SK-N-SH treated with all-trans-retinoic acid at 6 μM for 48 hours (cell line): Measurements from ENCODE around the gene OBSCN.

Experiments used
- ATAC-seq: fragments of 200-7000 bp; cut with Tn5 transposase; 3 replicates; pipeline ENCODE4 v1.9.1; 2020; ENCODE audit warnings: mild to moderate bottlenecking, moderate library complexity
- ARNTL ChIP-seq: fragments of 450-650 bp; formaldehyde crosslinking; IDR thresholded peaks from 2 replicates; pipeline ENCODE4 v1.5.0; 2020; ENCODE audit warnings: low read depth, mild to moderate bottlenecking, moderate library complexity, borderline replicate concordance
- BACH2 ChIP-seq: fragments of 250-450 bp; sonication (Bioruptor Pico); IDR thresholded peaks from 2 replicates; pipeline ENCODE4 v1.9.0; 2021; ENCODE audit warnings: mild to moderate bottlenecking, borderline replicate concordance
- CSDC2 ChIP-seq: fragments of 250-450 bp; sonication (Bioruptor Pico); IDR thresholded peaks from 2 replicates; pipeline ENCODE4 v1.5.0; 2020; ENCODE audit warnings: mild to moderate bottlenecking, moderate library complexity
- GLIS3 ChIP-seq: fragments of 250-450 bp; sonication (Bioruptor Pico); IDR thresholded peaks from 2 replicates; pipeline ENCODE4 v1.5.0; 2020; ENCODE audit warnings: mild to moderate bottlenecking, moderate library complexity
- ISL1 ChIP-seq: fragments of 250-450 bp; sonication (Bioruptor Pico); IDR thresholded peaks from 2 replicates; pipeline ENCODE4 v2.1.2; 2022; ENCODE audit warnings: mild to moderate bottlenecking, moderate library complexity
- OSR1 ChIP-seq: fragments of 250-450 bp; sonication (Bioruptor Pico); IDR thresholded peaks from 2 replicates; pipeline ENCODE4 v1.8.0; 2022; ENCODE audit warnings: moderate library complexity, mild to moderate bottlenecking, inconsistent platforms
- PPARA ChIP-seq: fragments of 250-450 bp; sonication (Bioruptor Pico); IDR thresholded peaks from 2 replicates; pipeline ENCODE4 v1.5.0; 2020; ENCODE audit warnings: mild to moderate bottlenecking, borderline replicate concordance
- RARB ChIP-seq: fragments of 250-450 bp; sonication (Bioruptor Pico); IDR thresholded peaks from 2 replicates; pipeline ENCODE4 v1.8.0; 2021; ENCODE audit warnings: mild to moderate bottlenecking, moderate library complexity
- SNAI2 ChIP-seq: fragments of 250-450 bp; sonication (Bioruptor Pico); IDR thresholded peaks from 2 replicates; pipeline ENCODE4 v1.5.0; 2020; ENCODE audit warnings: mild to moderate bottlenecking, moderate library complexity
- TCF4 ChIP-seq: fragments of 250-450 bp; sonication (Bioruptor Pico); IDR thresholded peaks from 2 replicates; pipeline ENCODE4 v1.8.0; 2021; ENCODE audit warnings: mild to moderate bottlenecking, moderate library complexity, borderline replicate concordance
- TOX ChIP-seq: fragments of 250-450 bp; sonication (Bioruptor Pico); IDR thresholded peaks from 2 replicates; pipeline ENCODE4 v1.8.0; 2021; ENCODE audit warnings: mild to moderate bottlenecking, moderate library complexity, borderline replicate concordance
- ZC3H10 ChIP-seq: fragments of 250-450 bp; sonication (Bioruptor Pico); IDR thresholded peaks from 2 replicates; pipeline ENCODE4 v1.5.1; 2021; ENCODE audit warnings: mild to moderate bottlenecking, moderate library complexity
- ZFP3 ChIP-seq: fragments of 250-450 bp; sonication (Bioruptor Pico); IDR thresholded peaks from 2 replicates; pipeline ENCODE4 v1.5.0; 2020; ENCODE audit warnings: mild to moderate bottlenecking, moderate library complexity
- ZNF565 ChIP-seq: fragments of 450-650 bp; formaldehyde crosslinking; conservative IDR thresholded peaks from 2 replicates; pipeline ENCODE4 v1.5.0; 2020; ENCODE audit warnings: low read depth, mild to moderate bottlenecking, moderate library complexity
- ZNF8 ChIP-seq: fragments of 450-650 bp; formaldehyde crosslinking; IDR thresholded peaks from 2 replicates; pipeline ENCODE4 v1.5.0; 2020; ENCODE audit warnings: mild to moderate bottlenecking, moderate library complexity
- TF ChIP-seq, protein P1 (sequence below): fragments of 250-450 bp; sonication (Bioruptor Pico); IDR thresholded peaks from 2 replicates; pipeline ENCODE4 v1.8.0; 2020; ENCODE audit warnings: mild to moderate bottlenecking, moderate library complexity, borderline replicate concordance
- TF ChIP-seq, protein P2 (sequence below): fragments of 250-450 bp; sonication (Bioruptor Pico); IDR thresholded peaks from 2 replicates; pipeline ENCODE4 v1.5.1; 2021; ENCODE audit warnings: mild to moderate bottlenecking, moderate library complexity
- TF ChIP-seq, protein P3 (sequence below): fragments of 250-450 bp; sonication (Bioruptor Pico); IDR thresholded peaks from 2 replicates; pipeline ENCODE4 v1.8.0; 2021; ENCODE audit warnings: low read depth, mild to moderate bottlenecking, moderate library complexity, borderline replicate concordance
- TF ChIP-seq, protein P4 (sequence below): fragments of 250-450 bp; sonication (Bioruptor Pico); IDR thresholded peaks from 2 replicates; pipeline ENCODE4 v1.5.0; 2020; ENCODE audit warnings: mild to moderate bottlenecking, moderate library complexity

The OBSCN gene

DNA sequence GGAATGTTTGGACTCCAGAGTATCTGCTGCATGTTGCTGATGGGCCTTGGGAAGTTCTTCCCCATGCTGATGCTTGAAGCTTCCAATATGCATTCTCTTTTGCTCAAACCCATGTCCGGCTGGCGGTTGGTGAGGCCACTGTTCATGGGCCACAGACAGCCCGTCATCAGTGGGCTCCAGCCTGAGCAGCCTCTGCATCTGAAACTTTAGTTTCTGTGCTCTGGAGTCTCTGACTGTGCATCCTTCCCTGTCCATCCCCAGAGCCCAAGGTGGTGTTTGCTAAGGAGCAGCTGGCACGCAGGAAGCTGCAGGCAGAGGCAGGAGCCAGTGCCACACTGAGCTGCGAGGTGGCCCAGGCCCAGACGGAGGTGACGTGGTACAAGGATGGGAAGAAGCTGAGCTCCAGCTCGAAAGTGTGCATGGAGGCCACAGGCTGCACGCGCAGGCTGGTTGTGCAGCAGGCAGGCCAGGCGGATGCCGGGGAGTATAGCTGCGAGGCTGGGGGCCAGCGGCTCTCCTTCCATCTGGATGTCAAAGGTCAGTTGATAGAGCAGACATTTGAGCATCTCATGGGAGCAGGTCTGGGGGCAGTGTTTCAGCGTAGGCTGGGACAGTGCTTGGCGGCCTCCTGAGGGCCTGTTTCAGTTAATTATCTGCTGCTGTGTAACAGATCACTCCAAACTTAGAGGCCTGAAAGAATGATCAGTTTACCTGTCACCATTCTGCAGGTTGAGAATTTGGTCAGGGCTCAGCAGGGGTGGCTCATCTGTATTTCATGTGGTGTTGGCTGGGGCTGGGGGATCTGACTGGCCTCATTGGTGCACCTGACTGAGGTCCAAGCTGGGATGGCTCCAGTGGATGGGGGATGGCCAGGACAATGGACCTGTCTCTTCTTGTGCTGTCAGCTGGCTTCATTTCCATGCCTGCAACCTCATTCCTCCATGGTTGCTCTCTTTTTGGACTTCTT lies 16.6 kb downstream of the OBSCN start (continued):
- TF ChIP-seq, protein P1, sequence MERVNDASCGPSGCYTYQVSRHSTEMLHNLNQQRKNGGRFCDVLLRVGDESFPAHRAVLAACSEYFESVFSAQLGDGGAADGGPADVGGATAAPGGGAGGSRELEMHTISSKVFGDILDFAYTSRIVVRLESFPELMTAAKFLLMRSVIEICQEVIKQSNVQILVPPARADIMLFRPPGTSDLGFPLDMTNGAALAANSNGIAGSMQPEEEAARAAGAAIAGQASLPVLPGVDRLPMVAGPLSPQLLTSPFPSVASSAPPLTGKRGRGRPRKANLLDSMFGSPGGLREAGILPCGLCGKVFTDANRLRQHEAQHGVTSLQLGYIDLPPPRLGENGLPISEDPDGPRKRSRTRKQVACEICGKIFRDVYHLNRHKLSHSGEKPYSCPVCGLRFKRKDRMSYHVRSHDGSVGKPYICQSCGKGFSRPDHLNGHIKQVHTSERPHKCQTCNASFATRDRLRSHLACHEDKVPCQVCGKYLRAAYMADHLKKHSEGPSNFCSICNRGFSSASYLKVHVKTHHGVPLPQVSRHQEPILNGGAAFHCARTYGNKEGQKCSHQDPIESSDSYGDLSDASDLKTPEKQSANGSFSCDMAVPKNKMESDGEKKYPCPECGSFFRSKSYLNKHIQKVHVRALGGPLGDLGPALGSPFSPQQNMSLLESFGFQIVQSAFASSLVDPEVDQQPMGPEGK (CRISPR knock-in tag), result no peak

DNA sequence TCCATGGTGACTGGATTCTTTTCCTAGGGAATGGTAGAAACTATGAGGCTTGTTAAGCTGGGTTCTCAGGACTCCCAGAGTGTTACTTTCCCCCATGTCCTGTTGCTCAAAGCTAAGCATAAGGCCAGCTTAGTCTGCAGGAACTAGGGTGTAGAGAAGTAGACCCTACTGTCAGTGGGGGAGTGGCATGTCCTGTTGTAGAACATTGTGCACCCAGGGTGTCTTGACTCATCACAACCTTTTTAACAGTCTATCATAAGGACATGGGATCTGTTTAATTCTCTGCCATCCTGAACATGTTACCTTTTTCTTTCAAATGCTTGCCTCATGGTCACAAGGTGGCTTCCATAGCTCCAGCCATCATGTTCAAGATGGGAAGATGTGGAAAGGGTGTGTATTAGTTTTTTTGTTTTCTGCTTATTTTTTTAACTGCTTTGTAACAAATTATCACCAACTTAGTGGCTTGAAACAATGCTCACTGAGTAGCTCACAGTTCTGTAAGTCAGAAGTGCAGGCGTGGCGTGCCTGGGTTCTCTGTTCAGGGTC lies 17.4 kb downstream of the OBSCN start:
- TF ChIP-seq CSDC2 (CRISPR knock-in tag) (no peak), GLIS3 (CRISPR knock-in tag) (no peak), ZNF565 (no peak), TOX (no peak), OSR1 (CRISPR knock-in tag) (no peak), BACH2 (CRISPR knock-in tag) (no peak), ZFP3 (CRISPR knock-in tag) (no peak), PPARA (CRISPR knock-in tag) (no peak), ZC3H10 (CRISPR knock-in tag) (no peak), ISL1 (CRISPR knock-in tag) (no peak), TCF4 (CRISPR knock-in tag) (no peak), SNAI2 (no peak)
- TF ChIP-seq, protein P2, sequence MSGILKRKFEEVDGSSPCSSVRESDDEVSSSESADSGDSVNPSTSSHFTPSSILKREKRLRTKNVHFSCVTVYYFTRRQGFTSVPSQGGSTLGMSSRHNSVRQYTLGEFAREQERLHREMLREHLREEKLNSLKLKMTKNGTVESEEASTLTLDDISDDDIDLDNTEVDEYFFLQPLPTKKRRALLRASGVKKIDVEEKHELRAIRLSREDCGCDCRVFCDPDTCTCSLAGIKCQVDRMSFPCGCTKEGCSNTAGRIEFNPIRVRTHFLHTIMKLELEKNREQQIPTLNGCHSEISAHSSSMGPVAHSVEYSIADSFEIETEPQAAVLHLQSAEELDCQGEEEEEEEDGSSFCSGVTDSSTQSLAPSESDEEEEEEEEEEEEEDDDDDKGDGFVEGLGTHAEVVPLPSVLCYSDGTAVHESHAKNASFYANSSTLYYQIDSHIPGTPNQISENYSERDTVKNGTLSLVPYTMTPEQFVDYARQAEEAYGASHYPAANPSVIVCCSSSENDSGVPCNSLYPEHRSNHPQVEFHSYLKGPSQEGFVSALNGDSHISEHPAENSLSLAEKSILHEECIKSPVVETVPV (CRISPR knock-in tag), result no peak
- TF ChIP-seq, protein P3, sequence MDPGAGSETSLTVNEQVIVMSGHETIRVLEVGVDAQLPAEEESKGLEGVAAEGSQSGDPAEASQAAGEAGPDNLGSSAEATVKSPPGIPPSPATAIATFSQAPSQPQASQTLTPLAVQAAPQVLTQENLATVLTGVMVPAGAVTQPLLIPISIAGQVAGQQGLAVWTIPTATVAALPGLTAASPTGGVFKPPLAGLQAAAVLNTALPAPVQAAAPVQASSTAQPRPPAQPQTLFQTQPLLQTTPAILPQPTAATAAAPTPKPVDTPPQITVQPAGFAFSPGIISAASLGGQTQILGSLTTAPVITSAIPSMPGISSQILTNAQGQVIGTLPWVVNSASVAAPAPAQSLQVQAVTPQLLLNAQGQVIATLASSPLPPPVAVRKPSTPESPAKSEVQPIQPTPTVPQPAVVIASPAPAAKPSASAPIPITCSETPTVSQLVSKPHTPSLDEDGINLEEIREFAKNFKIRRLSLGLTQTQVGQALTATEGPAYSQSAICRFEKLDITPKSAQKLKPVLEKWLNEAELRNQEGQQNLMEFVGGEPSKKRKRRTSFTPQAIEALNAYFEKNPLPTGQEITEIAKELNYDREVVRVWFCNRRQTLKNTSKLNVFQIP (CRISPR knock-in tag), result no peak
- TF ChIP-seq, protein P1 (CRISPR knock-in tag), result no peak
- TF ChIP-seq, protein P4, sequence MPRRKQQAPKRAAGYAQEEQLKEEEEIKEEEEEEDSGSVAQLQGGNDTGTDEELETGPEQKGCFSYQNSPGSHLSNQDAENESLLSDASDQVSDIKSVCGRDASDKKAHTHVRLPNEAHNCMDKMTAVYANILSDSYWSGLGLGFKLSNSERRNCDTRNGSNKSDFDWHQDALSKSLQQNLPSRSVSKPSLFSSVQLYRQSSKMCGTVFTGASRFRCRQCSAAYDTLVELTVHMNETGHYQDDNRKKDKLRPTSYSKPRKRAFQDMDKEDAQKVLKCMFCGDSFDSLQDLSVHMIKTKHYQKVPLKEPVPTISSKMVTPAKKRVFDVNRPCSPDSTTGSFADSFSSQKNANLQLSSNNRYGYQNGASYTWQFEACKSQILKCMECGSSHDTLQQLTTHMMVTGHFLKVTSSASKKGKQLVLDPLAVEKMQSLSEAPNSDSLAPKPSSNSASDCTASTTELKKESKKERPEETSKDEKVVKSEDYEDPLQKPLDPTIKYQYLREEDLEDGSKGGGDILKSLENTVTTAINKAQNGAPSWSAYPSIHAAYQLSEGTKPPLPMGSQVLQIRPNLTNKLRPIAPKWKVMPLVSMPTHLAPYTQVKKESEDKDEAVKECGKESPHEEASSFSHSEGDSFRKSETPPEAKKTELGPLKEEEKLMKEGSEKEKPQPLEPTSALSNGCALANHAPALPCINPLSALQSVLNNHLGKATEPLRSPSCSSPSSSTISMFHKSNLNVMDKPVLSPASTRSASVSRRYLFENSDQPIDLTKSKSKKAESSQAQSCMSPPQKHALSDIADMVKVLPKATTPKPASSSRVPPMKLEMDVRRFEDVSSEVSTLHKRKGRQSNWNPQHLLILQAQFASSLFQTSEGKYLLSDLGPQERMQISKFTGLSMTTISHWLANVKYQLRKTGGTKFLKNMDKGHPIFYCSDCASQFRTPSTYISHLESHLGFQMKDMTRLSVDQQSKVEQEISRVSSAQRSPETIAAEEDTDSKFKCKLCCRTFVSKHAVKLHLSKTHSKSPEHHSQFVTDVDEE (CRISPR knock-in tag), result no peak
- TF ChIP-seq, all 23 proteins: peak for 0

DNA sequence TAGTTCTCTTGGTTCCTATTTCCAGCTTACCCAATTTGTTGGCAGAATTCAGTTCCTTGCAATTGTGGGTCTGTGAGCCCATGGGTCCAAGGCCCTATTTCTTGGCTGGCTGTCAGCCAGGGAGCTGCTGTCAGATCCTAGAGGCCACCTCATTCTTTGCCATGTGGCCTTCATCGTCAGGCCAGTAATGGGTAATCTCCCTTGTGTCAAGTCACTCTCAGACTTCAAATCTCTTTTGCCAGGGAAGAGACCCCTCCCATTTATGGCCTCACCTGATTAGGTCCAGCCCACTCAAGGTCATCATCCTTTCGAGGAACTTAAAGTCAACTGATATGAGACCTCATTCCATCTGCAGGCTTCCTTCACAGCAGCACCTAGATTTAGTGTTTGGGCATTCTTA lies 17.9 kb downstream of the OBSCN start:
- ATAC-seq, result no peak
- TF ChIP-seq OSR1 (CRISPR knock-in tag) (no peak), GLIS3 (CRISPR knock-in tag) (no peak), ARNTL (CRISPR knock-in tag) (no peak), ZNF8 (no peak), RARB (CRISPR knock-in tag) (no peak), BACH2 (CRISPR knock-in tag) (no peak), SNAI2 (no peak)
- TF ChIP-seq, protein P3 (CRISPR knock-in tag), result no peak
- TF ChIP-seq, protein P1 (CRISPR knock-in tag), result no peak

More for the DNA sequence above, 17.4 kb downstream of the OBSCN start:
- ATAC-seq, result no peak
